ENCODE data around the gene CDH11.

CDH11 gene

GRCh38 chr16:64977206-64977920 is 144.5 kb downstream of the CDH11 start:
- no peak for DNase-seq (ENCODE audit: low read depth)

GRCh38 chr16:64975821-64976220 is 146.0 kb downstream of the CDH11 start:
- no peak for DNase-seq (ENCODE audit: low read depth)

DNA sequence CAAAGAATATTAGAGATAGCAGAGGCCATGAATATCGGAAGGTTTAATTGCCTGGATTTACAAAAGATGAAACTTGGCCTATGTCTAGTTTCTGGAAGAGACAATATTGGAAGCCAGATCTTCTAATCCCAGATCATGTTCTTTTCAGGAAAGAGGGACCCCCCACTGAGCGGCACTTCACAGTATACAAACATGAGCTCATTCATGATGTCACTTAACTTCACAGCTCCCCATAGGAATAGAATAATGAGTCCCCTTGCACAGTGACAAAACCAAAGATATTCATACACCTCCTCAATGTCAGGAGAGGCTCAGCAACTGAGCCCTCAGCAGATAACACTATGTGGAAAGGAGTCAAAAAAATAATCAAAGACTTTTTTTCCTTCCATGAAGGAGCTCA is 147.5 kb downstream of the CDH11 start:
- no peak for DNase-seq (ENCODE audit: low read depth)

- DNase-seq (ENCODE audit: low read depth): no peak
These were observed 148.7 kb downstream of the CDH11 start for GRCh38 chr16:64973171-64973570.

- DNase-seq (ENCODE audit: low read depth): no peak
These were observed 150.7 kb downstream of the CDH11 start for GRCh38 chr16:64971171-64971570.

GRCh38 chr16:64969221-64969620 is 152.6 kb downstream of the CDH11 start:
- DNase-seq (ENCODE audit: low read depth): no peak

- no peak for DNase-seq (ENCODE audit: low read depth)
These were observed 153.3 kb downstream of the CDH11 start for GRCh38 chr16:64968539-64968938.

DNA sequence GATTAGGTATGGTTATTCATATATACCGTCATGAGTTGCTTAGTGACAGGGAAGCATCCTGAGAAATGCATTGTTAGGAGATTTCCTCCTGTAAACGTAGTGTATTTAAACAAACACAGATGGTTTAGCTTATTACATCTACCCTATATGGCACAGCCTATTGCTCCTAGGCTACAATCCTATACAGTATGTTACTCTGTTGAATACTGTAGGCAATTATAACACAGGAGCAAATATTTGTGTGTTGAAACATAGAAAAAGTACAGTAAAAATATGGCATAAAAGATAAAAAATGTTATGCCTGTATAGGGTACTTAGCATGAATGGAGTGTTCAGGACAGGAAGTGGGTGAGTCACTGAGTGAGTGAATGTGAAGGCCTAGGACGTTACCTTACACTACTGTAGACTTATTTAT is 157.7 kb downstream of the CDH11 start:
- peak; percentile 55 for DNase-seq (ENCODE audit: low read depth)

GRCh38 chr16:64962786-64963185 is 159.1 kb downstream of the CDH11 start:
- no peak for DNase-seq (ENCODE audit: low read depth)

DNA sequence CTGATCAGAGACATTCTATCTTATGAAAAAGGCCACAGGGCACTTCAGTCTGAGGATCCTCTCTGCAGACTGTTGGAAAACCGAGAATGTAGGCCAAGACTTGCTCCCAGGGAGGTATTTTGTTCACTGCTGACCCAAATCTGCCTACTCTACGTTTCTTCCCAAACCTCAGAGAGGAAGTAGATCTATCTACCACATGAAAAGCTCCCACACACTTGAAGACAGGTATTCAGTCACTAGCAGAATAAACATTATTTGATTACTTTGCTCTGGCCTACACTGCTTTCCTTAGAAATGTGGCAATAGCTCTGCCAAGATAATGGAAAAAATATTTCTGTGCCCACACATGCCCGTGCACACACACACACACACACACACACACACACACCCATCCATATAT is 164.6 kb downstream of the CDH11 start:
- no peak for DNase-seq (ENCODE audit: low read depth)

DNA sequence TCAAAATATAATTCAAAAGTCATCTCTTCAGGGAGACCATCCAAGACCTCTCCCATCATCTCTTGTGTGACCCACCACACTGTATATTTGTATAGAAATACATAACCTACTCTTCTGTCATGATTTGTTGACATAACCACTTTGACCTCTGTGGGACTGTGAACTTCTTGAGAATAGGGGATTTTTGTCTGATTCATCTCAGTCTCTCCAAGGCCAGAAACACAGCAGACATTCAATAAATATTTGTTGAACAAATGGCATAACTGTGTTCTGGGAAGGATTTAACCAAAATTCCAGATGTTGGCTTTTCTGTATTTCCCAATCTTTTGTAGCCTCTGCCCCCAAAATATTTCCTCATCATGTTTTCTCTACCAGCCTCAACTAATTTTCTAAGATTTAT is 169.7 kb downstream of the CDH11 start:
- peak; percentile 9 for DNase-seq (ENCODE audit: low read depth)

GRCh38 chr16:64951193-64951592 is 170.7 kb downstream of the CDH11 start:
- no peak for DNase-seq (ENCODE audit: low read depth)

DNA sequence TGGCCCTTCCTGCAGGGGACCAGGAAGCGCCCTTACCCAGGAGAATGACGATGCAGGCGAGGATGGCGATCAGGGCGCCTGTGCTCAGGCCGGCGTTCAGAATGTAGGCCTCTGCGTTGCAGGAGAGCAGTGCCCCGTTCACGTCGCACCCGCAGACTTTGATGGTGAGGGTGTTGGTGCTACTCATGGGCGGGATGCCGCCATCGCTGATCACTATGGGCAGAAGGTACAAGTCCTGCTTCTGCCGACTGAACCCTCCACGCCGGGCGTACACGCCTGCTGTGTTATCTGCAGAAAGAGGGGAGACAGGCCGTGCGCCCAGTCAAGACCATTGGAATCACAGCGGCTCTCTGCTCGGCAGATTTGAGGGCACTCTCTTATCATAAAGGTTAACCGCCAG is 171.1 kb downstream of the CDH11 start:
- DNase-seq (ENCODE audit: low read depth): no peak

DNA sequence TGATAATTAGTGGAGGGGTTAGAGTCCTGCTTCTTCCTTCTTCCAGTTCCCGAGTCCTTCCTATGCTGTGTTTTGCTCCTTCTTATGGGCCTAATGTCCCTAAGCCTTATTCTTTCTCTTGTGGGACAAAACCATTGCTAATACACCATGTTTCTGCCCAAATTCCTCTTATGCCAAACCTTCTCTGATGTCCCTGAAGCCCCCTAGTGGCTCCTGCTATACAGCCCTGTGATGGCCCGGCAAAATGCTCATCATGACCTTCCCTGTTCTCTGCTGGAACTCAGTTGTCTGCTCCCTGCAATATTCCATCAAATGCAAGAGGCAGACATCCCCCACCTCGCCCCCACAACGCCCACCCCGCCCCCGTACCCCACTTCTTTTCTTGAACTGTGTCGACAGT is 171.6 kb downstream of the CDH11 start:
- DNase-seq (ENCODE audit: low read depth): peak; percentile 1

DNA sequence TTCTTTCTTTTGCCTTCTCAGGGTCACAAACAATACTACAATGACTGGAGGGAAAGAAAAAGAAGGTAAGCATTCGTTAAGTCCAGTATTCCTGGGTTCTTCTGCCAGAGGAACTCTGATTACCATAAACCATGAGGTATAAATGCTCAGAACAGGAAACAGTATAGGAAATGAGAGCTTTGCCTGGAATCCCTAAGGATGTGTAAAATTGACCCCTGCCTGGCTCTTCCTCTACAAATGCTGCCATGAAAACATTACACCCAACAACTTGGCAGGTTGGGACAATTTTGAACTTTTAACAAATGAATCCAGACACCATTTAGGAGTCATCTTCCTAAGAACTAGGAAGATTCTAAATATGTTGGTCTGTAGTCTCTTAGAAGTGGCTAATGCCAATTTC is 173.8 kb downstream of the CDH11 start:
- DNase-seq (ENCODE audit: low read depth): no peak

DNA sequence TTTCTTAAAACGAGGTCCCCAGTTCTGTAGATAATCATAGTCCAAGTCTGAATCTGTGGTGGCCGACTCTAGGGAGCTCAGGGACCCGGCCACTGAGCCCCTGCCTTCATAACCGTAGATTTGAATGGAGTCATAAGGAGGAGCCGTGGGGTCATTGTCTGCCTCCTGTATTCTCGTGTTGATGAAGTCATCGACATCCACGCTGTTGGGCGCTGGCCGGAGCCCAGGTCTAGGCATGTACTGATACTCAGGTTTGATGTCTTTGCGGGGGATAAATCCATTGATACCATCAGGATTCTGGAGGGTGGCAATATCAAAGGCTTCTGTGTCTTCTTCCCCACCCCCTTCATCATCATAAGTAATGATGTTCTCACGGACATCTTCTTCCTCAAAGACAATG is 174.2 kb downstream of the CDH11 start:
- DNase-seq (ENCODE audit: low read depth): no peak

GRCh38 chr16:64933885-64934284 is 188.0 kb downstream of the CDH11 start:
- no peak for DNase-seq (ENCODE audit: low read depth)

GRCh38 chr16:64926476-64926875 is 195.4 kb downstream of the CDH11 start:
- DNase-seq (ENCODE audit: low read depth): no peak

DNA sequence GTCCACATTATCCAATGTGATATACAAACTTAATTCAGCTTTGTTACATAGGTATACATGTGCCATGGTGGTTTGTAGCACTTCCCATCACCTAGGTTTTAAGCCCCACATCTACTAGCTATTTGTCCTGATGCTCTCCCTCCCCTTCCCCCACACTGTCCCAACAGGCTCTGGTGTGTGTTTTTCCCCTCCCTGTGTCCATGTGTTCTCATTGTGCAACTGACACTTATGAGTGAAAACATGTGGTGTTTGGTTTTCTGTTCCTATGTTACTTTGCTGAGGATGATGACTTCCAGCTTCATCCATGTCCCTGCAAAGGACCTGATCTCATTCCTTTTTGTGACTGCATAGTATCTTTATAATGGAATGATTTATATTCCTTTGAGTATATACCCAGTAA is 196.7 kb downstream of the CDH11 start:
- DNase-seq (ENCODE audit: low read depth): no peak

DNA sequence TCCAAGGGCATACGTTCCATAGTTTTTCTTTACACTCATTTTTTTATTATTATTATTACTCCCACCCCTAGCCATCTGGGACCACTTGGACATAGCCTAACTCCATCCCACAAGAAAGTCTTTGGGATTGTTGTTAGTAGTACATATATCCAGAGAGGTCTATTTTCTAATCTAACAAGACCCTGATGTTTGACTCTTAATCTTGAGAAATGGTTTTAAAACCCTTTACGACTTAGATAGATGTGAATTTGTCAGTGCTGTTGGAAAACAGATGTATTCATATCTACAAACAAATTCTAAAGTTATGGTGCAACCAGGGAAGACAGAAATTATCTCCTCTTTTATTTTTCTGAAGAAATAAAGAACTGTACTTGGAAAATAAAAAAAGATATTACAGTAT is 197.8 kb downstream of the CDH11 start:
- DNase-seq (ENCODE audit: low read depth): no peak

DNA sequence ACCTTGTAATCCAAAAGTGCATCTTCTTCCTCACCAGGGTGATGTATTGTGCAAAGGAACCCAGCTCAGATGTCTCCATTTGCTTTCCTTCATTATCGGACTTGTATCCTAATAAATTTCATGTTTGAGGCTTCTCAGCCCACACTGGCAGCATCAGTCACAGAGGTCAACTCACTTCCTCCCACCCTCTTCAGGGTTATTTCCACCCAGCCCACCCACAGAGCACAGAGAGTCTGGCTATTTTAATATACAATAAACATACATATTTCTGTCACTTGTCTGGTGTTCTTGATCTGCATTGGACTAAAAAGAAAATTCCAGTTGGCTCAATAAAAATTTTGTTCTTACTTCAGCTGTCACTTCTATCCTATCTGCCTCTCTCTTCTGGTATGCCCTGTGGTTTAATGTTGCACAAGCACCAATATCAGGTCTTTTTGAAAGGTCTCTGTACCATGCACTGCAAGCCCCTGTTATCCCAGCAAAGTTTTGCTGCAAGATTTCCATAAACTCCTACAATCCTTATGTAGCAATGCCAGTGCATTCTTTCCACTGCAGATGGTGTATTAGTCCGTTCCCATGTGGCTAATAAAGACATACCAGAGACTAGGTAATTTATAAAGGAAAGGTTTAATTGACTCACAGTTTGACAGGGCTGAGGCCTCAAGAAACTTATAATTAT is 201.8 kb downstream of the CDH11 start:
- no peak for DNase-seq (ENCODE audit: low read depth)

- DNase-seq (ENCODE audit: low read depth): no peak
These were observed 202.7 kb downstream of the CDH11 start for GRCh38 chr16:64919141-64919540.

DNA sequence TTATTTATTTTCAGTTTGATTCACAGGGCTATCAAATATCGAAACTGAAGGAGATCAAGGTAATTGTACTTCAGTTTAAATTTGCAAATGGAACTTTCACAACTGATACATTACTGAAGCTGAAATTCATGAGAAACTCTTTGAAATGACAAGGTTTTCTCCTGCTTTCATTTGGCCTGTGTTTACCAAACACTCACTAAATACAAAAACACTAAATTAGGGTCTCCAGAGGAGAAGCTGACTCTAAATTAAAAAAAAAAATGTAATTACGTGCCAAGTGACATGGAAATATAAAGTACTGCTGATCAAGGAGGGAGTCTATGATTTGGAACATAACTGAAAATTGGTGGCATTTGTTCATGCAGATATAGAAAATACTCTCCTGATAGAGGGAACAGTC is 205.8 kb downstream of the CDH11 start:
- DNase-seq (ENCODE audit: low read depth): no peak

- peak; percentile 4 for DNase-seq (ENCODE audit: low read depth)
These were observed 211.5 kb downstream of the CDH11 start for GRCh38 chr16:64910356-64910755.
